Stimulated activated naive CD8-positive, alpha-beta T cell treated with anti-CD3 and anti-CD28 coated beads, Interleukin-15, Interleukin-2, amounts not matched to agents 100 ng/mL and 50 ng/mL, for 24 hours (primary cell): ENCODE data around the gene CFAP100.

Experiments used
- H3K27ac Mint-ChIP-seq: one replicate; pipeline ENCODE4 v1.8.0; 2021; ENCODE audit warnings: mild to moderate bottlenecking, mixed read lengths
- H3K27me3 Mint-ChIP-seq: one replicate; pipeline ENCODE4 v1.8.0; 2021; ENCODE audit warnings: mixed read lengths
- H3K36me3 Mint-ChIP-seq: one replicate; pipeline ENCODE4 v1.8.0; 2021; ENCODE audit warnings: low read depth, mixed read lengths
- H3K4me1 Mint-ChIP-seq: one replicate; pipeline ENCODE4 v1.8.0; 2021; ENCODE audit warnings: low read depth, mixed read lengths
- H3K4me3 Mint-ChIP-seq: one replicate; pipeline ENCODE4 v1.8.0; 2021; ENCODE audit warnings: mild to moderate bottlenecking, mixed read lengths
- H3K9me3 Mint-ChIP-seq: one replicate; pipeline ENCODE4 v1.8.0; 2021; ENCODE audit warnings: mixed read lengths

The CFAP100 gene

GRCh38 chr3:126469479-126469878, 74.8 kb downstream of the CFAP100 start:
- no peak overlapping the region for H3K4me3 Mint-ChIP-seq

GRCh38 chr3:126472277-126473006, 77.7 kb downstream of the CFAP100 start:
- Mint-ChIP-seq H3K36me3 (peaks cover 58% of the 10 kb centered on the region), H3K4me1 (peaks cover 69% of the 10 kb centered on the region), H3K27ac (peak overlapping the region; percentile 67)

More at GRCh38 chr3:126469479-126469878, 74.8 kb downstream of the CFAP100 start:
- no peaks in the 10 kb centered on the region for H3K27me3 Mint-ChIP-seq
- peaks cover 63% of the 10 kb centered on the region for H3K4me1 Mint-ChIP-seq
- no peaks in the 10 kb centered on the region for H3K9me3 Mint-ChIP-seq
- H3K36me3 Mint-ChIP-seq, result peaks cover 79% of the 10 kb centered on the region
- peak overlapping the region; percentile 37 for H3K27ac Mint-ChIP-seq

GRCh38 chr3:126473292-126474168, 78.8 kb downstream of the CFAP100 start:
- no peaks in the 10 kb centered on the region for H3K27me3 Mint-ChIP-seq
- H3K27ac Mint-ChIP-seq, result peak overlapping the region; percentile 67
- peak overlapping the region; percentile 96 for H3K4me3 Mint-ChIP-seq
- peaks cover 61% of the 10 kb centered on the region for H3K4me1 Mint-ChIP-seq
- H3K36me3 Mint-ChIP-seq, result peaks cover 49% of the 10 kb centered on the region
- no peaks in the 10 kb centered on the region for H3K9me3 Mint-ChIP-seq

More at GRCh38 chr3:126472277-126473006, 77.7 kb downstream of the CFAP100 start:
- no peaks in the 10 kb centered on the region for H3K27me3 Mint-ChIP-seq
- H3K4me3 Mint-ChIP-seq, result peak overlapping the region; percentile 96
- H3K9me3 Mint-ChIP-seq, result no peaks in the 10 kb centered on the region

- H3K9me3 Mint-ChIP-seq, result no peaks in the 10 kb centered on the region
- peaks cover 36% of the 10 kb centered on the region for H3K36me3 Mint-ChIP-seq
- peaks cover 49% of the 10 kb centered on the region for H3K4me1 Mint-ChIP-seq
- no peaks in the 10 kb centered on the region for H3K27me3 Mint-ChIP-seq
- peak overlapping the region; percentile 92 for H3K27ac Mint-ChIP-seq
- peak overlapping the region; percentile 96 for H3K4me3 Mint-ChIP-seq
Measured at GRCh38 chr3:126474498-126475412, 80.0 kb downstream of the CFAP100 start.

- Mint-ChIP-seq H3K36me3 (peaks cover 28% of the 10 kb centered on the region), H3K9me3 (no peaks in the 10 kb centered on the region), H3K27me3 (no peaks in the 10 kb centered on the region), H3K4me1 (peaks cover 44% of the 10 kb centered on the region), H3K4me3 (peak within 1 kb of the TSS; percentile 96), H3K27ac (peak within 1 kb of the TSS; percentile 92)
Measured at GRCh38 chr3:126475413-126476114, 80.9 kb downstream of the CFAP100 start, which contains the start of gene ZXDC. Gene ZXDC, minus strand, starts transcription at chr3:126475891. Its CDS starts 26 bp downstream, at chr3:126475865.

- Mint-ChIP-seq H3K27me3 (no peaks in the 10 kb centered on the region), H3K27ac (peak overlapping the region; percentile 86), H3K4me3 (peak overlapping the region; percentile 80), H3K4me1 (peaks cover 40% of the 10 kb centered on the region), H3K9me3 (no peaks in the 10 kb centered on the region), H3K36me3 (peaks cover 20% of the 10 kb centered on the region)
Measured at GRCh38 chr3:126476166-126477060, 81.7 kb downstream of the CFAP100 start.

- H3K9me3 Mint-ChIP-seq, result no peaks in the 10 kb centered on the region
- H3K27me3 Mint-ChIP-seq, result no peaks in the 10 kb centered on the region
- H3K36me3 Mint-ChIP-seq, result peaks cover 17% of the 10 kb centered on the region
- H3K4me1 Mint-ChIP-seq, result peaks cover 35% of the 10 kb centered on the region
- no peak overlapping the region for H3K27ac Mint-ChIP-seq
- H3K4me3 Mint-ChIP-seq, result peak overlapping the region; percentile 45
Measured at GRCh38 chr3:126477061-126477380, 82.3 kb downstream of the CFAP100 start.

- Mint-ChIP-seq H3K36me3 (peaks cover 1% of the 10 kb centered on the region), H3K4me1 (peaks cover 18% of the 10 kb centered on the region), H3K27ac (no peak overlapping the region), H3K27me3 (no peaks in the 10 kb centered on the region), H3K9me3 (no peaks in the 10 kb centered on the region), H3K4me3 (no peak overlapping the region)
Measured at GRCh38 chr3:126478581-126479310, 84.0 kb downstream of the CFAP100 start.

GRCh38 chr3:126479642-126480041, 84.9 kb downstream of the CFAP100 start:
- Mint-ChIP-seq H3K4me1 (peaks cover 9% of the 10 kb centered on the region), H3K27ac (no peak overlapping the region), H3K4me3 (no peak overlapping the region), H3K36me3 (no peaks in the 10 kb centered on the region), H3K27me3 (no peaks in the 10 kb centered on the region), H3K9me3 (no peaks in the 10 kb centered on the region)

GRCh38 chr3:126480206-126480605, 85.5 kb downstream of the CFAP100 start:
- Mint-ChIP-seq H3K9me3 (no peaks in the 10 kb centered on the region), H3K27me3 (no peaks in the 10 kb centered on the region), H3K4me3 (no peak overlapping the region), H3K27ac (no peak overlapping the region), H3K36me3 (no peaks in the 10 kb centered on the region), H3K4me1 (peaks cover 8% of the 10 kb centered on the region)

GRCh38 chr3:126480861-126481260, 86.2 kb downstream of the CFAP100 start:
- no peak overlapping the region for H3K27ac Mint-ChIP-seq
- no peaks in the 10 kb centered on the region for H3K36me3 Mint-ChIP-seq
- H3K4me1 Mint-ChIP-seq, result peaks cover 8% of the 10 kb centered on the region
- H3K4me3 Mint-ChIP-seq, result no peak overlapping the region
- H3K9me3 Mint-ChIP-seq, result no peaks in the 10 kb centered on the region
- no peaks in the 10 kb centered on the region for H3K27me3 Mint-ChIP-seq

- Mint-ChIP-seq H3K27me3 (no peaks in the 10 kb centered on the region), H3K27ac (no peak overlapping the region), H3K4me3 (no peak overlapping the region), H3K4me1 (peaks cover 10% of the 10 kb centered on the region), H3K36me3 (no peaks in the 10 kb centered on the region), H3K9me3 (no peaks in the 10 kb centered on the region)
Measured at GRCh38 chr3:126481808-126482502, 87.2 kb downstream of the CFAP100 start.
